Panc1 (cell line): ENCODE measurements around the gene FRMD4A. TPM values are rescaled to one million over a fixed set of nuclear protein-coding genes. Genes with fewer than 3 reads are reported as not detected.

Experiments used
- ATAC-seq: fragments of 200-7000 bp; cut with Tn5 transposase; 2 replicates; pipeline ENCODE4 v1.9.1; 2020; ENCODE audit warnings: mild to moderate bottlenecking, moderate library complexity
- BruUV-seq: library from RNA; stranded (reverse); fragments of 400-500 nt; replicated peaks from 2 replicates; lab custom pipeline; 2021; lab: Mats Ljungman, UMichigan
- CTCF ChIA-PET: fragments of 300-600 bp; sonication (Branson Sonifier 250); formaldehyde crosslinking; loops from one replicate; lab custom pipeline; 2022; ENCODE audit warnings: antibody characterized with exemption; lab: Charles Lee
- POLR2A ChIA-PET: fragments of 300-600 bp; sonication (Branson Sonifier 250); formaldehyde crosslinking; loops from one replicate; lab custom pipeline; 2022; ENCODE audit warnings: antibody characterized with exemption; lab: Charles Lee
- DNase-seq: peaks from one replicate; pipeline ENCODE4 v3.0.0-alpha.2; 2010; ENCODE audit warnings: low read depth, low spot score
- H3K27ac ChIP-seq: 2 replicates; pipeline ENCODE4 v1.5.1; 2011; ENCODE audit warnings: mild to moderate bottlenecking, low read length, inconsistent platforms
- H3K27me3 ChIP-seq: fragments of 200-500 bp; sonication (Bioruptor generic); 2 replicates; pipeline ENCODE4 v1.6.0; 2014; ENCODE audit warnings: low read length, inconsistent platforms; ENCODE audit not compliant: control insufficient read depth, insufficient read depth
- H3K36me3 ChIP-seq: fragments of 200-500 bp; sonication (Bioruptor generic); 2 replicates; pipeline ENCODE4 v1.5.1; 2014; ENCODE audit warnings: inconsistent platforms, mild to moderate bottlenecking, low read length, moderate library complexity; ENCODE audit not compliant: control insufficient read depth, insufficient read depth
- H3K4me1 ChIP-seq: 2 replicates; pipeline ENCODE4 v1.5.1; 2011; ENCODE audit warnings: inconsistent platforms, mild to moderate bottlenecking, low read length, moderate library complexity; ENCODE audit not compliant: control insufficient read depth, insufficient read depth
- H3K4me3 ChIP-seq, 2 experiments: 2 replicates each; pipeline ENCODE4 v1.5.1; 2011 to 2012; ENCODE audit warnings: low read depth in 2 of 2, low read length in 2 of 2, mild to moderate bottlenecking in 2 of 2, inconsistent platforms in 1 of 2, moderate library complexity in 1 of 2
- H3K9me3 ChIP-seq: fragments of 200-500 bp; sonication (Bioruptor generic); 2 replicates; pipeline ENCODE4 v1.5.1; 2014; ENCODE audit warnings: low read depth, mild to moderate bottlenecking, inconsistent platforms, low read length, moderate library complexity; ENCODE audit not compliant: control insufficient read depth, insufficient read depth
- CTCF ChIP-seq: fragments of 450-650 bp; IDR thresholded peaks from 2 replicates; pipeline ENCODE4 v1.5.1; 2017; ENCODE audit warnings: mild to moderate bottlenecking
- POLR2AphosphoS5 ChIP-seq: IDR thresholded peaks from 2 replicates; pipeline ENCODE4 v1.6.1; 2012; ENCODE audit warnings: mild to moderate bottlenecking, low read depth, low read length, moderate library complexity
- REST ChIP-seq, 2 experiments: IDR thresholded peaks; 2 replicates each; pipeline ENCODE4 v1.6.1; 2011 to 2012; ENCODE audit warnings: low read depth in 2 of 2, control low read depth in 1 of 2, low read length in 1 of 2, mild to moderate bottlenecking in 1 of 2, moderate library complexity in 1 of 2; ENCODE audit not compliant: insufficient read depth in 1 of 2
- SIN3A ChIP-seq: IDR thresholded peaks from 2 replicates; pipeline ENCODE4 v1.6.1; 2012; ENCODE audit warnings: low read depth, mild to moderate bottlenecking, low read length, moderate library complexity, borderline replicate concordance; ENCODE audit not compliant: insufficient read depth
- TCF7L2 ChIP-seq: IDR thresholded peaks from 2 replicates; pipeline ENCODE4 v1.6.1; 2011; ENCODE audit warnings: mild to moderate bottlenecking, low read depth, low read length, inconsistent platforms
- in situ Hi-C: cut with HindIII; loops from 2 replicates; pipeline ENCODE4 v1.10.0; 2016; ENCODE audit warnings: low sequenced_read_pairs, low pct_unique_long_range_greater_than_20kb
- intact Hi-C: fragments of 100-400 bp; cut with micrococcal nuclease; formaldehyde crosslinking; loops from one replicate; pipeline ENCODE4 v1.10.0; 2022; ENCODE audit not compliant: unreplicated experiment
- total RNA-seq: library from RNA; stranded (reverse); gene quantifications from one replicate; pipeline ENCODE4 v1.2.1, GENCODE V29; 2021; ENCODE audit not compliant: unreplicated experiment

FRMD4A gene
- total RNA-seq, 1 experiment from 2014 or later: 7.1 TPM

GRCh38 chr10:14265709-14266108 lies 65.0 kb downstream of the FRMD4A start:
- in situ Hi-C loops: no loop called here
- Histone ChIP-seq H3K9me3 (no peaks in the 10 kb centered on the region), H3K27me3 (no peaks in the 10 kb centered on the region; the same call in 1 of the 2 replicates), H3K27ac (no peak overlapping the region), H3K36me3 (no peaks in the 10 kb centered on the region), H3K4me1 (no peaks in the 10 kb centered on the region), H3K4me3 (no peak overlapping the region)
- ChIA-PET CTCF (no interaction called here), POLR2A (no interaction called here)
- no peak for DNase-seq
- intact Hi-C loops: no loop called here
- no TSS peak for BruUV-seq
- ATAC-seq: no peak
- TF ChIP-seq CTCF: no peak
- TF ChIP-seq REST (IDR thresholded peaks at IDR 0.05; ENCODE audit: insufficient read depth in 1 of 2, low read depth in 2 of 2, low read length in 1 of 2): no peak
- no peak for TF ChIP-seq POLR2AphosphoS5
- TF ChIP-seq TCF7L2: no peak
- TF ChIP-seq SIN3A: no peak

GRCh38 chr10:14262836-14263425 lies 67.8 kb downstream of the FRMD4A start:
- no peaks in the 10 kb centered on the region for H3K36me3 ChIP-seq
- no peaks in the 10 kb centered on the region for H3K27me3 ChIP-seq
- H3K4me3 ChIP-seq: no peak overlapping the region
- no peaks in the 10 kb centered on the region for H3K4me1 ChIP-seq
- no peak overlapping the region for H3K27ac ChIP-seq
- intact Hi-C loops (no loop called here), in situ Hi-C loops (no loop called here)
- TF ChIP-seq CTCF (no peak), SIN3A (no peak)
- ATAC-seq (no peak), DNase-seq (no peak)
- no TSS peak for BruUV-seq
- ChIA-PET POLR2A (no interaction called here), CTCF (no interaction called here)
- H3K9me3 ChIP-seq: no peaks in the 10 kb centered on the region
